H1 (cell line): ENCODE measurements around the gene NRL. TPM values are rescaled to one million over a fixed set of nuclear protein-coding genes. Genes with fewer than 3 reads are reported as not detected.

Source experiments
- BACH1 ChIP-seq: IDR thresholded peaks from 2 replicates; pipeline ENCODE4 v1.6.1; 2012; ENCODE audit warnings: low read length, improper control_type of control experiment
- CBX5 ChIP-seq: fragments of 300-800, 300-1000 bp; sonication (generic); IDR thresholded peaks from 2 replicates; pipeline ENCODE4 v1.7.1; 2016; ENCODE audit warnings: antibody characterized with exemption, low read length, low read depth
- CEBPB ChIP-seq: IDR thresholded peaks from 2 replicates; pipeline ENCODE4 v1.6.1; 2012; ENCODE audit warnings: low read depth, low read length
- CTBP2 ChIP-seq: IDR thresholded peaks from 2 replicates; pipeline ENCODE4 v1.7.0; 2011; ENCODE audit warnings: borderline replicate concordance, mild to moderate bottlenecking, moderate library complexity, mixed read lengths, low read length; ENCODE audit not compliant: insufficient read depth, insufficient read length
- EGR1 ChIP-seq: IDR thresholded peaks from 2 replicates; pipeline ENCODE4 v1.6.1; 2011; ENCODE audit warnings: low read depth, low read length, borderline replicate concordance
- EP300 ChIP-seq, 2 experiments: IDR thresholded peaks; 1 replicate in 1 of 2; 2 replicates in 1 of 2; pipeline ENCODE4 v1.6.1; 2011 to 2012; ENCODE audit warnings: low read depth in 2 of 2, low read length in 2 of 2, mild to moderate bottlenecking in 2 of 2, borderline replicate concordance in 1 of 2, inconsistent platforms in 1 of 2, moderate library complexity in 1 of 2
- GTF2F1 ChIP-seq: IDR thresholded peaks from 2 replicates; pipeline ENCODE4 v1.6.1; 2012; ENCODE audit warnings: low read depth, low read length, improper control_type of control experiment, borderline replicate concordance
- HDAC2 ChIP-seq, 2 experiments: fragments of 300-600 bp in 1 of 2; sonication (generic) in 1 of 2; IDR thresholded peaks; 2 replicates each; pipeline ENCODE4 v1.6.1; 2011 to 2012; ENCODE audit warnings: low read depth in 2 of 2, low read length in 2 of 2, mild to moderate bottlenecking in 2 of 2, moderate library complexity in 2 of 2, borderline replicate concordance in 1 of 2, inconsistent platforms in 1 of 2
- KDM1A ChIP-seq: fragments of 200-600, 300-600 bp; sonication (generic); IDR thresholded peaks from 2 replicates; pipeline ENCODE4 v1.7.1; 2016; ENCODE audit warnings: mild to moderate bottlenecking, low read length, borderline replicate concordance
- KDM5A ChIP-seq: fragments of 200-600 bp; IDR thresholded peaks from 2 replicates; pipeline ENCODE4 v1.7.1; 2012; ENCODE audit warnings: mild to moderate bottlenecking, low read length, inconsistent platforms, mixed read lengths
- NANOG ChIP-seq: IDR thresholded peaks from 2 replicates; pipeline ENCODE4 v1.6.1; 2011; ENCODE audit warnings: low read length, low read depth, mild to moderate bottlenecking, inconsistent platforms; ENCODE audit not compliant: insufficient read depth, poor library complexity, severe bottlenecking
- PHF8 ChIP-seq: fragments of 200-600 bp; sonication (generic); conservative IDR thresholded peaks from 2 replicates; pipeline ENCODE4 v1.7.1; 2012; ENCODE audit warnings: low read depth, mild to moderate bottlenecking, inconsistent platforms, low read length, moderate library complexity
- POLR2A ChIP-seq, 2 experiments: IDR thresholded peaks; 1 replicate in 1 of 2; 2 replicates in 1 of 2; pipeline ENCODE4 v1.6.1; 2011; ENCODE audit warnings: low read depth in 2 of 2, low read length in 2 of 2, mild to moderate bottlenecking in 2 of 2; ENCODE audit errors: control extremely low read depth in 1 of 2
- RAD21 ChIP-seq, 2 experiments: IDR thresholded peaks in 1 of 2; conservative IDR thresholded peaks in 1 of 2; 2 replicates each; pipeline ENCODE4 v1.6.1; 2011; ENCODE audit warnings: low read depth in 2 of 2, low read length in 2 of 2, improper control_type of control experiment in 1 of 2, inconsistent platforms in 1 of 2, mild to moderate bottlenecking in 1 of 2, moderate library complexity in 1 of 2
- RNF2 ChIP-seq: fragments of 200-900, 300-1000 bp; sonication (generic); IDR thresholded peaks from 2 replicates; pipeline ENCODE4 v1.7.1; 2016; ENCODE audit warnings: borderline replicate concordance, low read depth, mild to moderate bottlenecking, antibody characterized with exemption, low read length; ENCODE audit not compliant: poor library complexity, severe bottlenecking; ENCODE audit errors: missing control alignments
- RXRA ChIP-seq: IDR thresholded peaks from 2 replicates; pipeline ENCODE4 v1.6.1; 2011; ENCODE audit warnings: low read depth, mild to moderate bottlenecking, low read length, moderate library complexity; ENCODE audit not compliant: insufficient read depth
- SIRT6 ChIP-seq: IDR thresholded peaks from one replicate; pipeline ENCODE4 v1.7.1; 2012; ENCODE audit warnings: low read length, inconsistent platforms
- SP2 ChIP-seq: IDR thresholded peaks from 2 replicates; pipeline ENCODE4 v1.6.1; 2012; ENCODE audit warnings: mild to moderate bottlenecking, low read length, inconsistent platforms
- TCF12 ChIP-seq: IDR thresholded peaks from 2 replicates; pipeline ENCODE4 v1.6.1; 2011; ENCODE audit warnings: low read depth, mild to moderate bottlenecking, low read length
- USF2 ChIP-seq: IDR thresholded peaks from 2 replicates; pipeline ENCODE4 v1.6.1; 2011; ENCODE audit warnings: low read length, improper control_type of control experiment
- ZNF274 ChIP-seq: IDR thresholded peaks from 2 replicates; pipeline ENCODE4 v1.7.0; 2012; ENCODE audit warnings: low read length, borderline replicate concordance; ENCODE audit errors: extremely low read depth
- polyA plus RNA-seq, 7 experiments: library from polyadenylated mRNA; depleted of rRNA in 3 of 7; stranded (reverse) in 5 of 7; unstranded in 2 of 7; fragments of >200 nt in 5 of 7; fragments of 200-250 nt in 2 of 7; gene quantifications; 1 replicate in 5 of 7; 2 replicates in 1 of 7; 4 replicates in 1 of 7; pipeline versions ENCODE4 v1.2.1 to v1.2.3, GENCODE V29; 2011 to 2013; ENCODE audit warnings: missing spikeins in 2 of 7, mixed read lengths in 2 of 7
- total RNA-seq: library from RNA; stranded (reverse); fragmentation: NEBNext Ultra II Directional; extraction: Animal tissue kit (Norgen Biotek cat#: 25700); gene quantifications from 2 replicates; pipeline ENCODE4 v1.2.1, GENCODE V29; 2021

The NRL gene
- total and polyA plus RNA-seq, 2 of the 8 experiments (the other 6 are each of a cell fraction or from before 2014, with no cell fraction given) = 1.1 to 2.2 TPM

GRCh38 chr14:24093901-24094840 lies 20.6 kb downstream of the NRL start, which contains the start of gene PCK2 (continued):
- TF ChIP-seq POLR2A (IDR thresholded peaks at IDR 0.05; ENCODE audit: control extremely low read depth in 1 of 2, low read depth in 2 of 2, low read length in 2 of 2) = peak; percentile 87 to 97
- no peak for TF ChIP-seq CBX5
- no peak for TF ChIP-seq NANOG
- peak; percentile 93; the same call in 1 of the 2 replicates for TF ChIP-seq EGR1
- TF ChIP-seq EP300 (IDR thresholded peaks at IDR 0.05; ENCODE audit: borderline replicate concordance in 1 of 2, low read depth in 2 of 2, low read length in 2 of 2) = peak in 1 of 2 experiments; percentile 80; a peak in 1 of 3 replicates
- TF ChIP-seq TCF12 = no peak
- no peak for TF ChIP-seq RAD21 (IDR thresholded peaks at IDR 0.05 in 1 of 2, conservative IDR thresholded peaks at IDR 0.05 in 1 of 2; ENCODE audit: low read depth in 2 of 2, low read length in 2 of 2)
- TF ChIP-seq SIRT6 = no peak
- peak; percentile 53; the same call in 1 of the 2 replicates for TF ChIP-seq GTF2F1
- no peak for TF ChIP-seq BACH1
- TF ChIP-seq KDM1A = no peak
- TF ChIP-seq KDM5A = no peak
- TF ChIP-seq ZNF274 = no peak
- TF ChIP-seq SP2 = no peak
- peak; percentile 67 for TF ChIP-seq PHF8
- no peak for TF ChIP-seq CTBP2
- TF ChIP-seq RNF2 = no peak
- no peak for TF ChIP-seq RXRA
- TF ChIP-seq HDAC2 (IDR thresholded peaks at IDR 0.05; ENCODE audit: borderline replicate concordance in 1 of 2, low read depth in 2 of 2, low read length in 2 of 2) = no peak
- TF ChIP-seq USF2 = no peak
- peak; percentile 90 for TF ChIP-seq CEBPB
